Osteoblast (primary cell): ENCODE results near the gene MAPKAPK5. TPM values are rescaled to one million over a fixed set of nuclear protein-coding genes. Genes with fewer than 3 reads are reported as not detected.
A peak's percentile ranks its signal among the peaks of the same experiment; 100 is the strongest.

ENCODE experiments used
- DNase-seq: peaks from one replicate; pipeline ENCODE4 v3.0.0; 2011; ENCODE audit warnings: low spot score, mixed read lengths; ENCODE audit not compliant: insufficient read length; ENCODE audit errors: missing footprints
- H2AFZ ChIP-seq: 2 replicates; pipeline ENCODE4 v1.6.0; 2011; ENCODE audit warnings: mild to moderate bottlenecking, low read length
- H3K27ac ChIP-seq: 2 replicates; pipeline ENCODE4 v1.5.1; 2011; ENCODE audit warnings: mild to moderate bottlenecking, low read depth, low read length, moderate library complexity
- H3K27me3 ChIP-seq: 2 replicates; pipeline ENCODE4 v1.6.0; 2012; ENCODE audit warnings: mild to moderate bottlenecking, control low read depth, inconsistent platforms, low read length, moderate library complexity; ENCODE audit not compliant: insufficient read depth
- H3K36me3 ChIP-seq: 2 replicates; pipeline ENCODE4 v1.5.1; 2011; ENCODE audit warnings: mild to moderate bottlenecking, low read length, control low read depth, moderate library complexity; ENCODE audit not compliant: insufficient read depth
- H3K4me1 ChIP-seq: 2 replicates; pipeline ENCODE4 v1.5.1; 2011; ENCODE audit warnings: mild to moderate bottlenecking, low read length, control low read depth, moderate library complexity; ENCODE audit not compliant: insufficient read depth
- H3K4me2 ChIP-seq: 2 replicates; pipeline ENCODE4 v1.6.0; 2011; ENCODE audit warnings: mild to moderate bottlenecking, low read length; ENCODE audit not compliant: insufficient read depth
- H3K4me3 ChIP-seq: fragments of 200-600 bp; sonication (generic); 3 replicates; pipeline ENCODE4 v1.5.1; 2012; ENCODE audit warnings: mild to moderate bottlenecking, low read length, inconsistent platforms; ENCODE audit not compliant: insufficient read depth
- H3K79me2 ChIP-seq: 2 replicates; pipeline ENCODE4 v1.6.0; 2012; ENCODE audit warnings: mild to moderate bottlenecking, low read length, control low read depth, inconsistent platforms; ENCODE audit not compliant: insufficient read depth
- H3K9me3 ChIP-seq: 2 replicates; pipeline ENCODE4 v1.5.1; 2011; ENCODE audit warnings: low read depth, low read length, control low read depth
- H4K20me1 ChIP-seq: 2 replicates; pipeline ENCODE4 v1.6.0; 2012; ENCODE audit warnings: mild to moderate bottlenecking, low read length, control low read depth; ENCODE audit not compliant: insufficient read depth
- total RNA-seq: library from RNA; depleted of rRNA; stranded (reverse); fragments of >200 nt; gene quantifications from 2 replicates; pipeline ENCODE4 v1.2.3, GENCODE V29; 2012
- TF ChIP-seq, protein P1 (sequence below): IDR thresholded peaks from 2 replicates; pipeline ENCODE4 v1.5.1; 2011; ENCODE audit warnings: mild to moderate bottlenecking, low read depth, low read length, moderate library complexity; ENCODE audit errors: extremely low read depth

The MAPKAPK5 gene
- total RNA-seq, 1 donor, result 32.9 TPM

GRCh38 chr12:111932241-111932640 is 90.2 kb downstream of the MAPKAPK5 start:
- H3K4me1 ChIP-seq, result no peaks in the 10 kb centered on the region
- H3K79me2 ChIP-seq, result no peaks in the 10 kb centered on the region
- TF ChIP-seq, protein P1, sequence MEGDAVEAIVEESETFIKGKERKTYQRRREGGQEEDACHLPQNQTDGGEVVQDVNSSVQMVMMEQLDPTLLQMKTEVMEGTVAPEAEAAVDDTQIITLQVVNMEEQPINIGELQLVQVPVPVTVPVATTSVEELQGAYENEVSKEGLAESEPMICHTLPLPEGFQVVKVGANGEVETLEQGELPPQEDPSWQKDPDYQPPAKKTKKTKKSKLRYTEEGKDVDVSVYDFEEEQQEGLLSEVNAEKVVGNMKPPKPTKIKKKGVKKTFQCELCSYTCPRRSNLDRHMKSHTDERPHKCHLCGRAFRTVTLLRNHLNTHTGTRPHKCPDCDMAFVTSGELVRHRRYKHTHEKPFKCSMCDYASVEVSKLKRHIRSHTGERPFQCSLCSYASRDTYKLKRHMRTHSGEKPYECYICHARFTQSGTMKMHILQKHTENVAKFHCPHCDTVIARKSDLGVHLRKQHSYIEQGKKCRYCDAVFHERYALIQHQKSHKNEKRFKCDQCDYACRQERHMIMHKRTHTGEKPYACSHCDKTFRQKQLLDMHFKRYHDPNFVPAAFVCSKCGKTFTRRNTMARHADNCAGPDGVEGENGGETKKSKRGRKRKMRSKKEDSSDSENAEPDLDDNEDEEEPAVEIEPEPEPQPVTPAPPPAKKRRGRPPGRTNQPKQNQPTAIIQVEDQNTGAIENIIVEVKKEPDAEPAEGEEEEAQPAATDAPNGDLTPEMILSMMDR, result no peak
- H2AFZ ChIP-seq, result no peak overlapping the region
- no peaks in the 10 kb centered on the region for H3K36me3 ChIP-seq
- no peak overlapping the region for H3K4me2 ChIP-seq
- H3K9me3 ChIP-seq, result no peaks in the 10 kb centered on the region
- no peaks in the 10 kb centered on the region for H4K20me1 ChIP-seq
- H3K27me3 ChIP-seq, result no peaks in the 10 kb centered on the region
- H3K4me3 ChIP-seq, result no peak overlapping the region
- DNase-seq, result no peak
- H3K27ac ChIP-seq, result no peak overlapping the region

DNA sequence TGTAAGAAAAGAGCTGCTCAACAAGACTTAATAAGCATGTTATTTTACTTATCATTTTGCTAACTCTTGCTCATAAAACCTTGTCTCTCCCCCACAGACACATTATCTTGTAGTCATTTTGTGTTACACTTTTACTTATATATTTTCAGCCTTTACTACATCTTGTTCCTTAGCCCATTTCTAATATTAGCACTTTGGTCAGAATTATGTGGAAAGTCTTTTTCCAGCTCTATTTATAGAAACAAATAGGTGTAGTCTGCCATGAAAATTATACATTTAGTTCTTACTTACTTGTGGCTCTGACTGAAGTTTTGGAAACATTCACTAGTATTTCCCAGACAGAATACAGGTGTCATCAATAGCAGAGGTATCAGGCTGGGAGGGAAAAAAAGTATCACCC is 94.8 kb downstream of the MAPKAPK5 start:
- no peak overlapping the region for H2AFZ ChIP-seq
- H3K4me3 ChIP-seq, result no peak overlapping the region
- H3K36me3 ChIP-seq, result no peaks in the 10 kb centered on the region
- H3K79me2 ChIP-seq, result no peaks in the 10 kb centered on the region
- H3K27ac ChIP-seq, result no peak overlapping the region
- no peak for DNase-seq
- H4K20me1 ChIP-seq, result no peaks in the 10 kb centered on the region
- no peaks in the 10 kb centered on the region for H3K4me1 ChIP-seq
- no peaks in the 10 kb centered on the region for H3K27me3 ChIP-seq
- no peaks in the 10 kb centered on the region for H3K9me3 ChIP-seq
- TF ChIP-seq, protein P1, result no peak
- H3K4me2 ChIP-seq, result no peak overlapping the region

DNA sequence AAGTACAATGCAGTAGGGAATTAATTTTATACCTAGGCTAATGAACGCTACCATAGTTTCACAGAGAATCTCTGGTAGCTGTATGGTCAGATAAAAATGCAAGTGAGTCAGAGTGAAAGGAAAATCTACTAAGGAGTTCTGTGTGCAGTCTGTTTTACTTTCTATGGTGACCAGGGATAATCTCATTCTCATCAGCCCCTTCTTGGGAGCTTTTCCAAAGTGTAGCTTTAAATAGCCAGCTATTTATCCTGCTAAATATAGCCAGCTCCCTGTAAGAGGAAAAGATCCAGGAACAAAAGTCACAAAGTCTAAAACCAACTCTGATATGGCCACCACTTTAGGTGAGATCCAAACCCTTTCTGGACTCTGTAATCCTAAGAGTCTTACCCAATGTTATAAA is 95.4 kb downstream of the MAPKAPK5 start:
- TF ChIP-seq, protein P1, result no peak
- no peak overlapping the region for H3K4me3 ChIP-seq
- no peaks in the 10 kb centered on the region for H3K36me3 ChIP-seq
- DNase-seq, result peak; percentile 38
- no peak overlapping the region for H3K27ac ChIP-seq
- no peaks in the 10 kb centered on the region for H3K9me3 ChIP-seq
- no peaks in the 10 kb centered on the region for H3K4me1 ChIP-seq
- no peaks in the 10 kb centered on the region for H4K20me1 ChIP-seq
- peak overlapping the region; percentile 4 for H3K4me2 ChIP-seq
- H3K79me2 ChIP-seq, result no peaks in the 10 kb centered on the region
- no peaks in the 10 kb centered on the region for H3K27me3 ChIP-seq
- peak overlapping the region; percentile 42 for H2AFZ ChIP-seq

DNA sequence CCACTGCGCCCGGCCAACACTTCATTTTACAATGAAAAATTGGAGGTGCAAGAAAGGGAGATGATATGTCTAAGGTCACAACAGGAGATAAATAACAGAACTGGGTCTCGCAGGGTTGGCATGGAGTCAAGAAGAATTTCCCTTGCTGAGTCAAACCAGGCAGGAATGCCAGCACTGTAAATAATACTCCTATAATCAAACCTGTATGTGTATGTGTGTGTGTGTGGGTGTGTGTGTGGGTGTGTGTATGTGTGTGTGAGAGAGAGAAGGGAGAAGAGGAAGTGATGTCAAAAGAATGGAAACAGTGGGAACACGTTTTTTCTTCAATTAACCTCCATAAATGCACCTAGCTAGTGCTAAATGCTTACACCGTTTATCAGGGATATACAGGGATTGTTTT is 100.5 kb downstream of the MAPKAPK5 start:
- Histone ChIP-seq H3K79me2 (no peaks in the 10 kb centered on the region), H2AFZ (no peak overlapping the region), H3K27ac (no peak overlapping the region), H3K9me3 (no peaks in the 10 kb centered on the region), H3K4me1 (no peaks in the 10 kb centered on the region), H4K20me1 (no peaks in the 10 kb centered on the region), H3K4me2 (no peak overlapping the region), H3K36me3 (no peaks in the 10 kb centered on the region), H3K4me3 (no peak overlapping the region), H3K27me3 (no peaks in the 10 kb centered on the region)
- DNase-seq, result peak; percentile 22
- TF ChIP-seq, protein P1, result no peak
